NCI-H1694 treated with DMSO at 0.1 percent for 48 hours (cell line): ENCODE data around the gene CAVIN2.

Experiments used
- DNase-seq: peaks from one replicate; lab custom pipeline; 2025; lab: John Stamatoyannopoulos, UW

The CAVIN2 gene, protein sequence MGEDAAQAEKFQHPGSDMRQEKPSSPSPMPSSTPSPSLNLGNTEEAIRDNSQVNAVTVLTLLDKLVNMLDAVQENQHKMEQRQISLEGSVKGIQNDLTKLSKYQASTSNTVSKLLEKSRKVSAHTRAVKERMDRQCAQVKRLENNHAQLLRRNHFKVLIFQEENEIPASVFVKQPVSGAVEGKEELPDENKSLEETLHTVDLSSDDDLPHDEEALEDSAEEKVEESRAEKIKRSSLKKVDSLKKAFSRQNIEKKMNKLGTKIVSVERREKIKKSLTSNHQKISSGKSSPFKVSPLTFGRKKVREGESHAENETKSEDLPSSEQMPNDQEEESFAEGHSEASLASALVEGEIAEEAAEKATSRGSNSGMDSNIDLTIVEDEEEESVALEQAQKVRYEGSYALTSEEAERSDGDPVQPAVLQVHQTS

DNA sequence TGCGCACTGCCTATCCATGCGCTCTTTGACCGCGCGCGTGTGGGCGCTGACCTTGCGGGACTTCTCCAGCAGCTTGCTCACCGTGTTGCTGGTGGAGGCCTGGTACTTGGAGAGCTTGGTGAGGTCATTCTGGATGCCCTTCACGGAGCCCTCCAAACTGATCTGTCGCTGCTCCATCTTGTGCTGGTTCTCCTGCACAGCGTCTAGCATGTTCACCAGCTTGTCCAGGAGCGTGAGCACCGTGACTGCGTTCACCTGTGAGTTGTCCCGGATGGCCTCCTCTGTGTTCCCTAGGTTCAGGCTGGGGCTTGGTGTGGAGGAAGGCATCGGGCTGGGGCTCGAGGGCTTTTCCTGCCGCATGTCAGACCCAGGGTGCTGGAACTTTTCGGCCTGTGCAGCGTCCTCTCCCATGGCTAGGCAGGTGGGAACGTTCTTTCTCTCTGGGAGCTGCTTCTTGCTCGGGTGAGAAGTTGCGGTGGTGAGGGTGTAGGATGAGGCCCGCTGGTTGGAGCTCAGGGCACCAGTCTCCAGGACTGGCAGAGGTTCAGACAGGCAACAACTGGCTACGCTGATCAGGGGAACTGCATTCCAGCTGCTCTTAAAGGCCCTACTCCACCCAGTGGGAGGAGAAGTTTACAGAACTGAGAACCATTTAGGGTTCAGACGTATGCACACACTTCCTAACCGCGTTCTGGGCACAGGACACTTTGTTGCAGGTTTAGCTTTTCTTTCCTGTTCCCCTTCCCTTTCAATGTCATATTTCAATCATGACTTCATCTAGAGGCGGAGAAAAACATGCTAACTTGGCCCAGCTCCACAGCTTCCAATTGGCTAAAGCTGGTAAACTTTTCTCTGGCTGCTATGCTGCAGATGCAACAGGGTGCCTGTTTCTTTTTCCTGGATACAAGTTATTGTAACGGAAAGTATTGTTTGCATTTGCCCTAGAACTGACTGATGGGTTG, at the start of gene CAVIN2:
CAVIN2 (minus strand) TSS at position 574 of the 962 bp plus-strand sequence; CDS start at position 411, 163 bp downstream.
- DNase-seq = no peak

DNA sequence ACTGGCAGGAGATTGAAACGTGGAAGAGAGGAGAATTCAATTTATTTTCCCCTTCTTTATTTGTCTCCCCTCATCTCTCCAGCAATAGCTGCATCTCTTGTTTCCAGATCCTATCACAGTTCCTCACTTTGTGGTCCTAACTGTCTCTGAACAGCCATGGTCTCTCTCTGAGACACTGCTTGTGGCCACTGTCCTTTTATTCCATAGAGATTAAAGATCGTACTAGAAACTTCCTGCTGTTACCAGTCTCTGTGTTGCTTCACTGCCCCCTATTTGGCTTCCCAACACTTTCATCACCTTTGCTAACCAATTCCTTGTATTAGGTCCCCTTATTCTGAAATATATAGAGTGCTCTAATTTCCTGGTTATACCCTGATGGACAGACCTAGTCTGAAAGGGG, 48.9 kb upstream of the CAVIN2 start:
- no peak for DNase-seq

DNA sequence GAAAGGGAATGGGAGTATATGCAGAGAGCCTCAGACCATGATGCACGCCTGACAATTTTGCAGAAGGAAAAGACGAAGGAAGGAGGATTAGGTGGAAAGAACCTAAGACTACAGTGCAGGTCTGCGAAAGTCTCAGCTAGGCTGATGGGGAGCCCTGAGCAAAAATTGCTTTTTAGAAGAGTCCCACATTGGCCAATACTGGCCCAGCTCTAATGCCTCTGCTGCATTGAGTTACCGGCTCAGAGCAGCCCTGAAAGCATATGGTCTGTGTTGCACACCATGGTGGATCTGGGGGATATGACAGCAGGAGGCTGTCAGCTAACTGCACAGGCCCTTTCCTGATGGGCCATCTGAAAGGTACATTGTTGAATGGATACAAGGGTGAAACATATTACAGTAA, 48.3 kb upstream of the CAVIN2 start:
- DNase-seq = no peak

DNA sequence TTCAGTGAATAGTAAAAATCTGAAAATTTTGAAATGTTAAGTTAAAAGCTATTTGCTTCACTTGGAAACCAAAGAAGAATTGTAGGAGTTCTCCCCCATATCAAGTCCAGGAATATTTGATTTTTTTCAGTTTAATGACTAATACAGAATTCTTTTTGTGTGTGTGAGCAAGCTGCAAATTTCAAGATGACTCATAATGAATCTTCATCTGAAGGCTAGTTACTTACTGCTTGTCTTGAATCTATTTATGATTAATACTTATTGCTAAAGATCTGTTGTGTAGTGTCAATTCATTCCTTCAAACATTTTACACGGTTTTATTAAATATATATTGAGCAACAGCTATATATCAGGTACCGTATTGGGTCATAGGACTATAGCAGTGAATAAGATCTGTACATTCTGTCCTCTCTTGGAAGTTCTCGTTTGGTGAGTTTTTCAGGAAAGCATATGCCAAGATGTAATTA, 47.8 kb upstream of the CAVIN2 start:
- DNase-seq = no peak

GRCh38 chr2:191892391-191892790, 45.5 kb upstream of the CAVIN2 start:
- DNase-seq = no peak

- DNase-seq = no peak
Measured at GRCh38 chr2:191891656-191892055, 44.8 kb upstream of the CAVIN2 start.

DNA sequence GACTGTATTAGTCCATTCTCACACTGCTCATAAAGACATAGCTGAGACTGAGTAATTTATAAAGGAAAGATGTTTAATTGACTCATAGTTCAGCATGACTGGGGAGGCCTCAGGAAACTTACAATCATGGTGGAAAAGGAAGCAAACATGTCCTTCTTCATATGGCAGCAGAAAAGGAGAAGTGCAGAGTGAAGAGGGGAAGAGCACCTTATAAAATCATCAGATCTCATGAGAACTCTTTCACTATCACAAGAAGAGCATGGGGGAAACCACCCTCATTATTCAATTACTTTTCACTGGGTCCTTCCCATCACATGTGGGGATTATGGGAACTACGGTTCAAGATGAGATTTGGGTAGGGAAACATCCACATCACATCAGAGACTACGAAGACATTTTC, 43.0 kb upstream of the CAVIN2 start:
- no peak for DNase-seq

GRCh38 chr2:191888400-191889166, 41.7 kb upstream of the CAVIN2 start:
- DNase-seq = no peak

DNA sequence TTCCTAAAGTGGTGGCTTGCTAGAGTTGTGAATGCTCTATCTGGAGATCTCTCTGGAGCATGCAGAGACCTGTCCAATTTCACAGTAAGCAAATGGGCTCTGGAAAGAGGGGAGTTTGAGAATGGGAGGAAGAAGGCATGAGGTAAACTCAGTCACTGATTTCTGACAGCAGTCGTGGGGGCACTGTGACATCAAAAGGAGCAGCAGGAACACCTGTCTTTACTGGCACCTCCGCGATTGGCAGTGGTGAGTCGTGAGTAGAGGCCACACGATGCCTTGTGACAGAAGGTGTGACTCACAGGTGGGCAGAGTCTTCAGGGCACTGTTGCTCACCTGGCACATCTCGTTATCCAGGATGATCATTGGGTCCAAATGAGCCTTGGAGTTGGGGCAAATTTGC, 38.8 kb upstream of the CAVIN2 start:
- peak; percentile 97 for DNase-seq

GRCh38 chr2:191885098-191885497, 38.2 kb upstream of the CAVIN2 start:
- peak; percentile 98 for DNase-seq

GRCh38 chr2:191881982-191882816, 35.3 kb upstream of the CAVIN2 start:
- no peak for DNase-seq

DNA sequence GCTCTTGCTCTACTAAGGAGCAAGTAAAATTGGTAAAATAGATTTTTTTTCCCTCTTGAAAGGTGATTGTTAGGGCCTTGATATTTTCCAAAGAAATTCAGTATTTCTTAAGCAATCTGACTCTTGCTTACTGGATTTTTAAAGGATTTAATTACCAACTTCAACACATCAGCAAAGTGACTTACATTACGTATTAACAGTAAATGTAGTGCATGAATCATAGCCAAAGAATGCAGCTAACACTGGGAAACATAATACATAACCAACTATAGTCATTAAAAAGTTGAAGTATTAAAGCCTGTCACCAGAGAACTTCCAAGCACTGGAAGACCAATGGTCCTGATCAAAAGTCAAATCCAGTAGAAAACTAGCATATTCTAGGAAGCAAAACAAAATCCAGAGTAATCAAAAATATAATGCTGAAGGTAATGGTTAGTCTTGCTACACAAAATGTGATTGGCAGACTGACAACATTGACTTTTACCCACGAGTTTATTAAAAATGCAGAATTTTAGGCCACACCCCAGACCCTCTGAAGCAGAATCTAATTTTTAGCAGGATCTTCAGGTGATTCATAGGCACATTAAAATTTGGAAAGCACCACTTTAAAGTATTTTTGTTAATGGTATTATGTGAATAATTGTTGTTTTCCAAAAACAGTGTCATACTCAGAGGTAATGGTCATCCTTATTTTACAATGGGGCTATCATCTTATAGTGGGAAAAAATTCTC, 31.8 kb upstream of the CAVIN2 start:
- no peak for DNase-seq

DNA sequence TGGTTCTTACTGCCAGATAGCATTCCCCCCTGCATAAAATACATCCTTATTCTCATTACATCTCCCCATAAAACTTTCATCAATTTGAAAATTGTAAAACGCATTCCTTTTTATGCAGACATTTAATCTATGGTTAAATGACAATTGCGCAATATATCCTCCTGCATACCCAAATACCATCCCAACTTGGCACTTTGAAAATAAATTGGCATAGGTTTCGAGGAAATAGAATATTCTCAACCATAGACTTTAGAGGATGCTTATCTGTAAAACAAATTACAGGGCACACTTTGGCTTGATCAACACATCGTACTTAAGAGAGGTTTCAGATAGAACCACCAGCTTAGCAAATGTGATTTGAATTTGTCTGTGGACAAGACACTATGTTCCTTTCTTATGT, 31.0 kb upstream of the CAVIN2 start:
- no peak for DNase-seq

DNA sequence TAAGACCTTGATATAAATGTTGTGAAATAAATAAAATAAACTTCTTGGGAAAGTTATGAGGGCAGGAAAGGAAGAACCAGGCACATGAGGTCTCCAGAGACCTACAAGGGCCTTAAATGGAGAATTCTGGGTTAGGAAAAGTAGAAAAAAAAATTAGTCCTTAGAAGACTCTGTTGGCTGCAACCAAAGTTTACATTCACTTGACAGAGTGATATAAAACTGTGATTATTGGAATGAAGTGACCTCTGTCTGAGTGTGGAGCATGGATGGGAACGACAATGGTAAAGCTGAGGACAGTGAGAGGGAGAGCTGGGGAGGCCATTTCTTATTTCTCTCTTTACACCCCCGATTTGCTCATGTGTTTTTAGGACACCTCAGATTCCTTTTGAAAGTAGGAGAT, 29.0 kb upstream of the CAVIN2 start:
- DNase-seq = no peak

DNA sequence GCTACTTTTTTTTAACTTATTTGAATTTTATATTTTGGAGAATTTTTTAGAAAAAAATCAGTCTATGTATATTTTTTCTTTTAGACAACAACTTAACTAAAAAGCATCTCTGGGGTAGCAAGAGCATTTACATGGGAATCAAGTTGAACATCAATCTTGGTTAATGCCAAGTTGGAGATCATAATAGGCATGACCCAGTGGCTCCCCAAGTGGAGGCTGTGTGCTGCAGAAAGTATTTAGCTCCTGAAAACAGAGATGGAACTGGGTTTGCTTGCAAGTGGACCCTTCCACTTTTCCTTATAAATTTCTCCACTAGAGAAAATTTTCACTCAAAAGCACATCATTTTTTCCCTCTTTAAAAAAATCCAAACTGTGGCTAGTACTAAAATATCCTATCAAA, 23.9 kb upstream of the CAVIN2 start:
- no peak for DNase-seq

DNA sequence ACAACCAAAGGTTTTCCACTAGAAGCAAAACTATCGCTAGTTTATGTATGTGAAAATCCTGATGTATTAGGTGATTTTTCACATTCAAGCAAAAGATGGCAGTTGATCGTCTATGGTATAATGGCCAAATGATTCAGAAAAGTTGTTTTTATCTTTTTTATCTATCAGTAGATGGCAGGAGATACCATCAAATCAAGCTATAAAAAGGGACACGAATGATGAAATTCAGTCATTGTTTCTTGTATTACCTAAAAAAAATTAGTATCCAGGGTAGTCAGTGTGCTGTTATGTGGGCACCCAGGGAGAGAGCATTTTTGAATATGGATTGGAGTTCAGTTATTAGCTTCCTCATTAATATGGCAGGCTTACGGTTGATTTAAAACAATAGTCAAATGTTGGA, 22.9 kb upstream of the CAVIN2 start:
- DNase-seq = peak; percentile 79

GRCh38 chr2:191869178-191869577, 22.3 kb upstream of the CAVIN2 start:
- DNase-seq = no peak

- DNase-seq = no peak
Measured at GRCh38 chr2:191867507-191867847, 20.6 kb upstream of the CAVIN2 start.

DNA sequence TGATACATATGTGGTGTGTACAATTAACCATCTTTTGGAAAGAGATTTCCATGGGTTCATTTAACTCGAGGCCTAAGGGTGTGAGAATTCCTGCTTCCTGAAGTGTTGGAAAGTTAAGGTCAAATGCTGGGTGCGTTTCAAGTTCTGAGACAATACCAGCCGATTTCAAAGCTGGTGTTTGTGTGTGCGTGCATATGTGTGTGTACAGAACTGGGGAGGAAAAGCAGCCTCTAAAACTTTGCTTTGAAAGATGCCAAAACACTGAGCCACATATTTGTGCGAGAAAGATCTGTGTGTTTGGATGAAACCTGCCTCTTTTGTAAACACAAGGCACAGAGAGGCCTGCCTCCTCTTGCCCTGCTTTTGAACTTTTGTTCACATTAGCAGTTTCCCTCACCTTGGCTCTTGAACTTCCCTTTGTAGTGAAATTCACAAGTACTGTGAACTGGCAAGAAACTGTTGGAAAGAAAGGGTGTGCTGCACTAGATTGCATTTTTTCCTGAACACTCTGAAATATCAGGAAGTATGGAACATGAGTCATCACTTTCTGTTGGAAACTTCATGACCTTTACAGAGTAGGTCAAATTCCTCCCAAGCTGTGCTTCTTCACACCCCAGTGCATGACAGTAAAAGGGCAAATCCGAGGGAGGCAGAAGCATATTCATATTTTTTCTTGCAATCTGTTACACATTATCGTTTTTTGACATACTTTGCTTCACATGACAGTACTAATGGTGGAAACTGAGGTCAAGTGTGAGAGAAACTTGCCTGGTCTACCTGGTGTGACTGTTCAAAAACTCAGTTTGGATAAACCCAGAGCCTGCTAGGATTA, 20.0 kb upstream of the CAVIN2 start:
- DNase-seq = no peak

- DNase-seq = no peak
Measured at GRCh38 chr2:191866195-191866594, 19.3 kb upstream of the CAVIN2 start.
